MG63 (cell line): ENCODE measurements around the gene NT5C2. TPM values are rescaled to one million over a fixed set of nuclear protein-coding genes. Genes with fewer than 3 reads are reported as not detected.
A peak's percentile ranks its signal among the peaks of the same experiment; 100 is the strongest.
"Not testable (repeated sequence)": the region's sequence is repeated elsewhere in the genome, so short reads cannot be mapped to it uniquely, and the experiment has no call there.

Experiments
- DNase-seq: peaks from one replicate; pipeline ENCODE4 v3.0.0-alpha.2; 2020
- H3K27me3 ChIP-seq: fragments of 250-450 bp; sonication (Bioruptor Pico); 2 replicates; pipeline ENCODE4 v1.5.1; 2020; ENCODE audit warnings: mild to moderate bottlenecking, moderate library complexity
- H3K36me3 ChIP-seq: fragments of 250-450 bp; sonication (Bioruptor Pico); 2 replicates; pipeline ENCODE4 v1.5.1; 2020; ENCODE audit warnings: mild to moderate bottlenecking, moderate library complexity
- H3K4me3 ChIP-seq: fragments of 250-450 bp; sonication (Bioruptor Pico); 2 replicates; pipeline ENCODE4 v1.5.1; 2020; ENCODE audit warnings: mild to moderate bottlenecking, moderate library complexity
- H3K9me3 ChIP-seq: fragments of 250-450 bp; sonication (Bioruptor Pico); 2 replicates; pipeline ENCODE4 v1.5.1; 2020; ENCODE audit warnings: mild to moderate bottlenecking, moderate library complexity
- total RNA-seq: library from RNA; depleted of rRNA; stranded (reverse); fragments of >200 nt; shearing (Covaris generic); gene quantifications from 2 replicates; pipeline ENCODE4 v1.2.3, GENCODE V29; 2014; ENCODE audit warnings: low replicate concordance

Gene NT5C2
- total RNA-seq, 1 experiment from 2014 or later, result 9.9 TPM

DNA sequence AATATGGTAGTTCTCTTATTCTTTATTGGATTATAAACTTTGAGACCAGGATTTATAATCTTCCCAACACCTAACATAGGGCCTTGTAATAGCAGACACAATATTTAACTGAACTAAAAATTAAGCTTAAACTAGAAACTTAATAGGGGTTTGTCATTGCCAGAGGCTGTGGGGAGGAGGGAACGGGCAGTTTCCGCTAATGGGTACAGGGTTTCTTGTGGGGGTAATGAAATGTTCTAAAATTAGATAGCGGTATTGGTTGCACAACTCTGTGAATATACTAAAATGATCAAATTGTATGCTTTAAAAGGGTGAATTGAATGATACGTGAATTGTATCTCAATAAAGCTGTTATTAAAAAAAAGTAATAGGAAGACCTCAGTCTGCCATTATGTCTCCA lies 45.4 kb downstream of the NT5C2 start:
- Histone ChIP-seq H3K36me3 (peaks cover 24% of the 10 kb centered on the region), H3K4me3 (no peak overlapping the region), H3K27me3 (no peaks in the 10 kb centered on the region), H3K9me3 (no peaks in the 10 kb centered on the region)
- no peak for DNase-seq

- no peak overlapping the region for H3K4me3 ChIP-seq
- no peaks in the 10 kb centered on the region for H3K9me3 ChIP-seq
- peaks cover 14% of the 10 kb centered on the region for H3K36me3 ChIP-seq
- DNase-seq, result peak; percentile 68
- no peaks in the 10 kb centered on the region for H3K27me3 ChIP-seq
These were observed 47.1 kb downstream of the NT5C2 start for GRCh38 chr10:103145860-103146466.

DNA sequence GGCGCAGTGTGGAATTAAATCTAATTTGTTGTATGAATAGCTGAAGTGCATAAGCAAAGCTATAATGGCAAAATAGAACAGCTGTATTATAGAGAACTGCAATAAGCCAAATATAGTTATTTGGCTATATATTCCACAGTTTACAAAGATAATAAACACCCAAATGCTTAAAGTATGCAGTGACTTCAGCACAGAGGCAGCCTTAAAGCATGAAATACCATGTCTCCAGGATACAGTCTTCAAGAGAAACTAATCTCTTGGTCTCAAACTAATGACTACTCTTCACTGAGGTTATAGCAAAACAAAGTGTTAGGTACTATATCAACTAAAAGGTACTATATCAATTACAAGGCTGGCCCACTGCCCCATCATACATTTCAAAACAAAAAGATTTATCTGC lies 48.0 kb downstream of the NT5C2 start:
- Histone ChIP-seq H3K9me3 (no peaks in the 10 kb centered on the region), H3K27me3 (no peaks in the 10 kb centered on the region), H3K36me3 (peaks cover 23% of the 10 kb centered on the region), H3K4me3 (no peak overlapping the region)
- DNase-seq, result no peak

DNA sequence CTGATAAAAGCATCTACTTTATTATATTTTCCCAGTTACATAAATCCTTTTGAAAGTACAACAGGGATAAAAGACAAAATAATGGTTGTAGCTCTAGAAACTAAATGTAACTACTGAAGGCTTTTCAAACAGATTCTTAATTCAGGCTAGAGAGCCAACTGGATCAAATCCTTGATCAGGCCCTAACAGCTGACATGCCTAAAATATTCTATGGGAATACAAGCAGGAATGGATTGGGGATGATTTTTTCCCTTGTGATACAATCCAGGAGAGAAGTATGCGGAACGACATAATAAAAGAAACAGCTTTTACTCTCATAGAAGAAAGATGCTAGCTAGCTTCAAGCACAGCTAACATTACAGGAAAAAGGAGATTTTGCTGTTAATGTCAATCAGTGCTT lies 49.0 kb downstream of the NT5C2 start:
- peaks cover 23% of the 10 kb centered on the region for H3K36me3 ChIP-seq
- H3K4me3 ChIP-seq, result no peak overlapping the region
- no peaks in the 10 kb centered on the region for H3K9me3 ChIP-seq
- H3K27me3 ChIP-seq, result no peaks in the 10 kb centered on the region
- DNase-seq, result no peak

- not testable (repeated sequence) for H3K9me3 ChIP-seq, H3K27me3 ChIP-seq, H3K4me3 ChIP-seq, DNase-seq
- peaks cover 23% of the 10 kb centered on the region for H3K36me3 ChIP-seq
These were observed 49.4 kb downstream of the NT5C2 start for GRCh38 chr10:103143641-103144040.

DNA sequence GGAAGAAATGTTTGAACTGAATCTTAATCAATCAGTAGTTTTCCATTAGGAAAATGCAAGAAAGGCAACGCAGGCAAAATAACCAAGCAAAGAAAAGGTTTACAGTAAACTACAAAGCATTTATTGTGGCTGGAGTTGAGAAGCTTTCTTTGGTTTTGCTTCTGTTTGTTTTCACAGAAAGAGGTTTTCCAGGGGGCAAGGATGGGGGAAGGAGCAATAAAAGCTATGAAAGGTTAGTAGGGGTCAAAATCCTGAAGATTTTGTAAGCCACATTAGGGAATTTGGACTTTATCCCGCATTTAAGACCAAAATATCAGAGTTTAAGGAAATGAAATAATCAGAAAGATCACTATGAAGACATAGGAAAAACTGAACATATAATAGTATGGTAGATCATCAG lies 51.1 kb downstream of the NT5C2 start:
- Histone ChIP-seq H3K27me3 (no peaks in the 10 kb centered on the region), H3K9me3 (no peaks in the 10 kb centered on the region), H3K4me3 (no peak overlapping the region), H3K36me3 (peaks cover 35% of the 10 kb centered on the region)
- no peak for DNase-seq

DNA sequence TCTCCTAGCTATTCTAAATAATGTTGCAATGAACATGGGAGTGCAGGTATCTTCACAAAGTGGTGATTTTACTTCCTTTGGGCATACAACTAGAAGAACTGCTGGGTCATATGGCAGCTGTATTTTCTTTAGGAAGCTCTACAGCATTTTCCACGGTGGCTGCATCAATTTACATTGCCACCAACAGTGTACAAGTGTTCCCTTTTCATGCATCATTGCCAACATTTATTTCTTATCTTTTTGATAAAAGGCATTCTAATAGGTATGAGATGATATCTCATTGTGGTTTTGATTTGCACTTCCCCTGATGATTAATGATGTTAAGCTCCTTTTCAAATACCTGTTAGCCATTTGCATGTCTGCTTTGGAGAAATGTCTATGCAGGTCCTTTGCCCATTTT lies 52.6 kb downstream of the NT5C2 start:
- no peak overlapping the region for H3K4me3 ChIP-seq
- DNase-seq, result no peak
- peaks cover 41% of the 10 kb centered on the region for H3K36me3 ChIP-seq
- H3K9me3 ChIP-seq, result no peaks in the 10 kb centered on the region
- H3K27me3 ChIP-seq, result no peaks in the 10 kb centered on the region

DNA sequence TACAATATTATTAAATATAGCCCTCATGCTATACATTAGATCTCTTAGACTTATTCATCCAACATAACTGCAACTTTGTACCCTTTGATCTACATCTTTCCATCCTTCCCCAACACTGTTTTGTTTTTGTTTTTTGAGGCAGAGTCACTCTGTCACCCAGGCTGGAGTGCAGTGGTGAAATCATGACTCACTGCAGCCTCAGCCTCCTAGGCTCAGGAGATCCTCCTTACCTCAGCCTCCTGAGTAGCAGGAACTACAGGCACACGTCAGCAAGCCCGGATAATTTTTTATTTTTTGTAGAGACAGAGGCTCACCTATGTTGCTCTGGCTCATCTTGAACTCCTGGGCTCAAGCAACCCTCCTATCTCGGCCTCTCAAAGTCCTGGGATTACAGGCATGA lies 53.3 kb downstream of the NT5C2 start:
- Histone ChIP-seq H3K4me3 (no peak overlapping the region), H3K9me3 (no peaks in the 10 kb centered on the region), H3K27me3 (no peaks in the 10 kb centered on the region), H3K36me3 (peaks cover 47% of the 10 kb centered on the region)
- no peak for DNase-seq

GRCh38 chr10:103135168-103135567 lies 57.9 kb downstream of the NT5C2 start:
- peaks cover 39% of the 10 kb centered on the region for H3K36me3 ChIP-seq
- not testable (repeated sequence) for H3K27me3 ChIP-seq, H3K4me3 ChIP-seq, DNase-seq, H3K9me3 ChIP-seq

DNA sequence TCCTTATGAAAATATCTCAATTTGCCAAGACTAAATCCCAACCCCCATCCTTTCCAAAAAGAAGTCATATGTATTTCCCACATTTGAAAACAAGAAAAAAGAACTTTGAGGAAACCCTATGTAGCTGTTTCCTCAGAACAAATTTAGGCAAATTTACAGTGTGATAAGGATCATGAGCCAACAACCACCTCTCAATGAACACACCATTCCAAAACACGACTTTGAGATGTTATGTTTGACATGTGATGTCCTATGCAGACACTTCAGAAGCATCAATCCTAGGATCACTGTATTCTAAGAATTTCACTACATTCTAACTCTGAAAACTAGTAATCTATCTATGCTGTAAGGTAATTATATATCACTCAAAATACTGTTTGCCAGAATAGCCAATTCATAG lies 62.2 kb downstream of the NT5C2 start:
- H3K4me3 ChIP-seq, result no peak overlapping the region
- DNase-seq, result no peak
- peaks cover 22% of the 10 kb centered on the region for H3K36me3 ChIP-seq
- no peaks in the 10 kb centered on the region for H3K9me3 ChIP-seq
- H3K27me3 ChIP-seq, result no peaks in the 10 kb centered on the region

DNA sequence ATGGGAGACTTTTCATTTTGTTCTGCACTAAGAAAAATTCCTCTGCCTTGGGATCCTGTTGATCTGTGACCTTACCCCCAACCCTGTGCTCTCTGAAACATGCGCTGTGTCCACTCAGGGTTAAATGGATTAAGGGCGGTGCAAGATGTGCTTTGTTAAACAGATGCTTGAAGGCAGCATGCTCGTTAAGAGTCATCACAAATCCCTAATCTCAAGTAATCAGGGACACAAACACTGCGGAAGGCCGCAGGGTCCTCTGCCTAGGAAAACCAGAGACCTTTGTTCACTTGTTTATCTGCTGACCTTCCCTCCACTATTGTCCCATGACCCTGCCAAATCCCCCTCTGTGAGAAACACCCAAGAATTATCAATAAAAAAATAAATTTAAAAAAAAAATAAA lies 62.9 kb downstream of the NT5C2 start:
- not testable (repeated sequence) for H3K4me3 ChIP-seq, DNase-seq, H3K9me3 ChIP-seq

DNA sequence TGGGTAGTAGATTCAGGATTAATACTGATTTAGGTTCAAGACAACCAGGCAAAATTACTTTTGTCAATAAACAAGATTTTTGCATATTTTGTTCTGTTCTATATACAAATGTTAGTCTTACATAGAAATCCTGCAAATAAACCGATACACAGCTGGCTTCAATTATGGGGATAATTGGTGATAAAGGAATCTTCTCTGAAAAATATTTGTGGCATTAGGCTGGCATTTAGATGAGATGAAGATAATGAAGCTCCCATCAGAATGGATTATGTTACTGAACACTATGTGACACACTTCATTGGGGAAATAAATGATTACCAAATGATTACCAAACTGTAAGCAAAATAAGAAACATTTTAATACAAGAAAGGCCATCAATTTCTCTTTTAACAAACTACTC lies 65.8 kb downstream of the NT5C2 start:
- Histone ChIP-seq H3K36me3 (peaks cover 7% of the 10 kb centered on the region), H3K27me3 (no peaks in the 10 kb centered on the region), H3K9me3 (no peaks in the 10 kb centered on the region), H3K4me3 (no peak overlapping the region)
- DNase-seq, result no peak

More for the DNA sequence above, 62.9 kb downstream of the NT5C2 start:
- H3K36me3 ChIP-seq, result peaks cover 17% of the 10 kb centered on the region
- H3K27me3 ChIP-seq, result not testable (repeated sequence)

DNA sequence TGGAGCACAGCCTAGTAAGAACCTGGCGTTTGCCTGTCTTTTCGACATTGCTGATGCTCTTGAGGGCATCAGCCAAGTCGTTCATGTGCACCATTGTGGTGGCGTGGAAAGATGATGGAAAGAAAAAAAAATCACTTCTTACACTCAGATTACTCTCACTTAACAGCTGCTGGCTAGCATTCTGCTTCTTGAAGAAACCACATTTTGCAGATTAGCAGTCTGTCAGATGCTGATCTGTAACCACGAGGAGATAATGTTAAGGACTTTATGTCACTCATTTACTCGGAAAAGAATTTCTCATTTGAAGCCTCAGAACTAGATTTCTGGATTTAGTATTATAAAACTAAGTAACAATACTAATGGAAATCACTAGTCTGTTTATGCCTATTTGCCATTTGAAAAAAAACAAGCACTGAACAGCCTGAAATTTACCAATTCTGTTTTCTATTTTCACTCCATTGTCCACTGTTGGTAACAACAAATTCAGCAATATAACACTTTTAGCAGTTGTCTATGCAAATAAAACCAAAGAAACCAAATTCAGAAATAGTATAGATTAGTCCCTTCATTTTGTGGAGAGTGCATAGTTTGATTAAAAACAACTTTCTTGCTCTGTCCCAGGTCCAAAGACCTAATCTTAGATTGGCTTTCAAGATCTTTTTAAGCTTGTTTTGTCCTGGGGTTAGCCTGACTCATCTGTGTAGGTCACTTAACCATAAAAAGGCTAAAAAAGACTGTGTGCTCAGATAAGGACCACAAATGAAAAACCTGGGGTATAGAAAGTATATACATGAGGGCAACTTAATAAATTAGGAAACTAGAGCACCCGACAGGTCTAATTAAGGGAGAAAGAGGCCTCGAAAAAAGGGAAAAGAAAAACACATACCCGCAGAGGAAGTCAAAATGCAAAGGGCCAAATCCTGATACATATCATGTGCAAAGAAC lies 67.5 kb downstream of the NT5C2 start:
- no peak overlapping the region for H3K4me3 ChIP-seq
- peaks cover 7% of the 10 kb centered on the region for H3K36me3 ChIP-seq
- H3K27me3 ChIP-seq, result no peaks in the 10 kb centered on the region
- no peak for DNase-seq
- no peaks in the 10 kb centered on the region for H3K9me3 ChIP-seq

DNA sequence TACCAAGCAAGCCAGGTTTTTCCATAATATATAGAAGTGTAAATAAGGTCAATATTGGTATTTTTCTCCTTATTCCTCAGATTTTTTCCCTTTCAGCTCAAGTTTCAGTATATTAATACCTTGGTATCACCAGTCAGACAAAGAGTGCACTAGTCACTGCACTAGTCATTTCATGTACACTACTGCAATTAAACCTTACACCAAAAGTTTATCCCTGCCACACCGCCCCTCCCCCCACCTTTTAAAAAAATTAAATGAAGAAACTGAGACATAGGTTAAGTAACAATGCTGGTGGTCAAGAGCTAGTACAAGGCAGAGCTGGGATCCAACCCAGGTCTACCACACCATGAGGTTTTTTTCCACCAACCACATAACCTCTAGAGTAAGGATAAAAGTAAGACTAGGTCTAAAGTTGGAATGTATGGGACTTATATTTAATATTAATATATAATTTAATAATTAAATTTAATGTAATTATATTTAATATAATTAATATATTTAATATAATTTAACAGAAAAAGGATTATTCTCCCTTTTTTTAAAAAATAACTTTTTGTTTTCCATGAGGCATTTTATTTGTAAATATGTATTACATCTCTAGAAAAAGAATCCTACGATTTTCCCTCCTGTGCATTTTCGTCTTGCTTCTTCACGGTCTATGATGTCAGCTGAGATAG lies 68.5 kb downstream of the NT5C2 start:
- no peak for DNase-seq
- Histone ChIP-seq H3K27me3 (no peaks in the 10 kb centered on the region), H3K9me3 (no peaks in the 10 kb centered on the region), H3K36me3 (peaks cover 7% of the 10 kb centered on the region), H3K4me3 (no peak overlapping the region)

DNA sequence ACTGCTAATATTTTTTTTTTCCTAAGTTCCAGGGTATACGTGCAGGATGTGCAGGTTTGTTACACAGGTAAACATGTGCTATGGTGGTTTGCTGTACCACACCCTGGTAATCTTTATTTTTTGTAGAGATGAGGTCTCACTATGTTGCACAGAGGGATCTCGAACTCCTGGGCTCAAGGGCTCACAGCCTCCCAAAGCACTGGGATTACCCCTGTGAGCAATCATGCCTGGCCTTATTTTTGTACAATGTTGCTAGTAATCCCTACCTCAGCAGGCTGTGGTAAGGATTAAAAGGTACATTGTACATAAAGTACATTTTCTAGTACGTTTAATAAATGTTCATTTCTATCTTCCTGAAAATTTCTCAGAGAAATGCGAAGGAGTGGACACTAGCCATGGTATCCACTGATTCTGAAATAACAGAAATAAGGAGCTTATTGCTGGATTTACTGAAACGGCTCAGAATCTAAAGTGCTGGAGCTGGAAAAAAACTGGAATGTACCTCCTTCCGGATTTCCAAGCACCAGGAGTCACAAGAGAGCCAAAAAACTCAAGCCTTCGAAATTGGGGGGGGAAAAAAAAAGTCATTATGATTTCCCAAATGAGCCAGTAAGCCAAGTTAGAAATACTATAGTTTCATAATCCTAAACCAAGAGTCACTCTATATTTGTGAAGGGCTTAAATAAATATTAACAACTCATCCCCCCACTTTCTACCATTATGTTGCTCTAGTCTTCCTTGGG lies 69.6 kb downstream of the NT5C2 start:
- H3K4me3 ChIP-seq, result no peak overlapping the region
- no peak for DNase-seq
- no peaks in the 10 kb centered on the region for H3K27me3 ChIP-seq
- H3K36me3 ChIP-seq, result peaks cover 7% of the 10 kb centered on the region
- no peaks in the 10 kb centered on the region for H3K9me3 ChIP-seq

DNA sequence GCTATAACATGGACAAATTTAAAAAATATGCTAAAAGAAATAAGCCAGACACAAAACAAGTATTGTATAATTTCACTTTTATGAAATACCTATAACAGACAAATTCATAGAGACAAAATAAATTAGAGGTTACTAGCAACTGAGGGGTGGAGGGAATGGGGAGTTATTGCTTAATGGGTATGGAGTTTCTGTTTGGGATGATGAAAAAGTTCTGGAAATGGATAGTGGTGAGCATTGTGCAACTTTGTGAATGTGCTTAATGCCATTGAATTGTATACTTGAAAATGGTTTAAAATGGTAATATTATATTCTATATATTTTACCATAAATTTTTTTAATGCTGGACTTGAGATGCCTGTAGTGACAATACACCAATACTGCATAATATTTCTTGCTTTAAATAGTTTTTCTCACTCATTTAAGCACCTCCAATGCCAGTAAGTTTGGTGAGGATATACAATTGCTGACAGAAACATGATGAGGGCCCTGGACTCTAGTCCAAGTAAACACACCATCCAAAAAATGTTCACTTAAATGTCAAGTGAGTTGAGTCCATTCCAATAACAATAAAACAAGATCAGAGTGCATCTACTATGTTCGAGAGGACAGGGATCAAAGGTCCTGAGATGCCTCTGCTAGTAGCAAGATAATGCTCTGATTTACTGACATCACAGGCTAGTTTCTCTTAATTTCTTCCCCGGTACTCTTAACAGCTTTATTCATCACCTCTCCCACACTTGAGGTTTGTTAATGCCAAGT lies 71.9 kb downstream of the NT5C2 start:
- Histone ChIP-seq H3K27me3 (no peaks in the 10 kb centered on the region), H3K36me3 (no peaks in the 10 kb centered on the region; the same call in none of the 2 replicates), H3K9me3 (no peaks in the 10 kb centered on the region), H3K4me3 (no peak overlapping the region)
- no peak for DNase-seq
